Measurements from ENCODE around the gene OLFML1. TPM values are rescaled to one million over a fixed set of nuclear protein-coding genes. Genes with fewer than 3 reads are reported as not detected.

The OLFML1 gene
- total and polyA plus RNA-seq, 10 donors = 2.6 to 23.8 (median 9.2) TPM

- 77 to 88% (median 83%) methylated on average over 11 to 12 of the region's 12 CpGs for WGBS, 5 donors
- Histone ChIP-seq H3K4me1 (peaks cover 3 to 34% (median 23%) of the 10 kb centered on the region in 6 donors), H3K4me3 (no peak overlapping the region), H3K36me3 (no peaks in the 10 kb centered on the region), H3K9me3 (no peaks in the 10 kb centered on the region), H3K27me3 (replicated peaks in 1 of 7) (peaks cover 0 to 44% (median 0%) of the 10 kb centered on the region in 7 donors), H3K27ac (no peak overlapping the region)
- TF ChIP-seq POLR2A (IDR thresholded peaks at IDR 0.05) (no peak), POLR2AphosphoS5 (IDR thresholded peaks at IDR 0.05) (no peak), CTCF (IDR thresholded peaks at IDR 0.05 in 8 of 11, conservative IDR thresholded peaks at IDR 0.05 in 3 of 11) (no peak)
- intact Hi-C loops (cut with DNase I; ENCODE audit: low total_unique reads) = no loop called here
- DNase-seq = no peak
Observed at GRCh38 chr11:7538466-7539454, 53.5 kb downstream of the OLFML1 start.

GRCh38 chr11:7540830-7541555 is 55.7 kb downstream of the OLFML1 start:
- intact Hi-C loops (cut with DNase I; ENCODE audit: low total_unique reads) = no loop called here
- H3K4me1 ChIP-seq = peaks cover 0 to 13% (median 5%) of the 10 kb centered on the region in 6 donors
- peaks cover 0 to 46% (median 0%) of the 10 kb centered on the region in 7 donors for H3K27me3 ChIP-seq (replicated peaks in 1 of 7)
- no peak for DNase-seq
- no peaks in the 10 kb centered on the region for H3K9me3 ChIP-seq
- H3K36me3 ChIP-seq = no peaks in the 10 kb centered on the region
- no peak overlapping the region for H3K4me3 ChIP-seq
- TF ChIP-seq POLR2AphosphoS5 (IDR thresholded peaks at IDR 0.05) (no peak), CTCF (IDR thresholded peaks at IDR 0.05 in 8 of 11, conservative IDR thresholded peaks at IDR 0.05 in 3 of 11) (no peak), POLR2A (IDR thresholded peaks at IDR 0.05) (no peak)
- 86 to 93% (median 91%) methylated on average over 8 of the region's 8 CpGs for WGBS, 5 donors
- H3K27ac ChIP-seq = no peak overlapping the region

- H3K27me3 ChIP-seq (replicated peaks in 1 of 7) = peaks cover 0 to 28% (median 0%) of the 10 kb centered on the region in 7 donors
- DNase-seq = no peak
- H3K4me3 ChIP-seq = no peak overlapping the region
- H3K4me1 ChIP-seq = peaks cover 0 to 5% (median under 1%) of the 10 kb centered on the region in 6 donors
- WGBS, 5 donors = 89 to 96% (median 91%) methylated on average over 1 of the region's 1 CpG
- no peaks in the 10 kb centered on the region for H3K9me3 ChIP-seq
- H3K27ac ChIP-seq = no peak overlapping the region
- TF ChIP-seq POLR2A (IDR thresholded peaks at IDR 0.05) (no peak), POLR2AphosphoS5 (IDR thresholded peaks at IDR 0.05) (no peak), CTCF (IDR thresholded peaks at IDR 0.05 in 8 of 11, conservative IDR thresholded peaks at IDR 0.05 in 3 of 11) (no peak)
- intact Hi-C loops (cut with DNase I; ENCODE audit: low total_unique reads) = no loop called here
- H3K36me3 ChIP-seq = no peaks in the 10 kb centered on the region
Observed at GRCh38 chr11:7543302-7543701, 58.0 kb downstream of the OLFML1 start.
